Transverse colon (tissue), 4 donors: Measurements from ENCODE around the gene HIVEP1. TPM values are rescaled to one million over a fixed set of nuclear protein-coding genes. Genes with fewer than 3 reads are reported as not detected.

ENCODE experiments used
- DNase-seq: peaks from one replicate; pipeline ENCODE4 v3.0.0-alpha.2; 2019
- H3K27ac ChIP-seq, 4 donors: fragments of 200-600 bp; sonication (generic); 2 replicates each; pipeline ENCODE4 v1.5.1; 2016 to 2018; ENCODE audit warnings: inconsistent platforms in 4 of 4
- H3K27me3 ChIP-seq: fragments of 200-600 bp; sonication (generic); 2 replicates; pipeline ENCODE4 v1.5.1; 2017; ENCODE audit warnings: inconsistent platforms
- H3K36me3 ChIP-seq, 4 donors: fragments of 200-600 bp; sonication (generic); 2 replicates each; pipeline ENCODE4 v1.5.1; 2017 to 2019; ENCODE audit warnings: inconsistent platforms in 4 of 4
- H3K4me1 ChIP-seq, 4 donors: fragments of 200-600 bp; sonication (generic); 2 replicates each; pipeline ENCODE4 v1.5.1; 2017 to 2020; ENCODE audit warnings: inconsistent platforms in 4 of 4
- H3K4me3 ChIP-seq, 4 donors: fragments of 200-600 bp; sonication (generic); 1 replicate in 1 of 4; 2 replicates in 3 of 4; pipeline versions ENCODE4 v1.5.1 to v1.6.1; 2017 to 2019; ENCODE audit warnings: inconsistent platforms in 4 of 4
- H3K9me3 ChIP-seq, 2 donors: fragments of 200-600 bp; sonication (generic); 2 replicates each; pipeline ENCODE4 v1.5.1; 2017 to 2019; ENCODE audit warnings: inconsistent platforms in 2 of 2
- EP300 ChIP-seq: sonication (generic); formaldehyde crosslinking; IDR thresholded peaks from one replicate; pipeline ENCODE4 v1.6.1; 2017; ENCODE audit warnings: antibody characterized with exemption, low read depth
- POLR2A ChIP-seq: fragments of 450-650 bp; IDR thresholded peaks from one replicate; pipeline ENCODE4 v1.6.1; 2016; ENCODE audit warnings: antibody characterized with exemption, mild to moderate bottlenecking, moderate library complexity
- POLR2AphosphoS5 ChIP-seq, 3 donors: sonication (generic); formaldehyde crosslinking; IDR thresholded peaks; one replicate each; pipeline ENCODE4 v1.6.1; 2016; ENCODE audit warnings: antibody characterized with exemption in 3 of 3
- WGBS, 2 donors: methylation state at CpG; one replicate each; pipeline ENCODE4 v1.1.5; 2018; ENCODE audit warnings: low coverage in 1 of 2; 5-methylcytosine and 5-hydroxymethylcytosine counted together
- in situ Hi-C, 4 donors: fragments of 200-750 bp; cut with MboI; loops; one replicate each; pipeline versions ENCODE4 v1.15.0 to v1.15.1; 2017; ENCODE audit warnings: low sequenced_read_pairs in 3 of 4, low pct_ligation_motif_present in 1 of 4, low pct_unique_long_range_greater_than_20kb in 1 of 4
- intact Hi-C: fragments of 100-400 bp; cut with DNase I; formaldehyde crosslinking; loops from one replicate; pipeline ENCODE4 v1.15.1; 2023; ENCODE audit warnings: low total_unique reads
- total RNA-seq, 4 donors: library from RNA; depleted of rRNA; stranded (reverse); fragments of >200 nt; gene quantifications; one replicate each; pipeline ENCODE4 v1.1.0, GENCODE V29; 2016
- TF ChIP-seq, protein P1 (sequence below), 5 experiments: fragments of 200-600 bp in 3 of 5; fragments of 450-650 bp in 2 of 5; sonication (generic) in 3 of 5; IDR thresholded peaks; 1 replicate in 2 of 5; 2 replicates in 3 of 5; pipeline ENCODE4 v1.5.1; 2016 to 2017; ENCODE audit warnings: antibody characterized with exemption in 5 of 5, inconsistent platforms in 3 of 5, mild to moderate bottlenecking in 2 of 5, moderate library complexity in 1 of 5

The HIVEP1 gene
- total RNA-seq, 4 donors from 2014 or later = 18.9 to 90.9 (median 30.5) TPM

DNA sequence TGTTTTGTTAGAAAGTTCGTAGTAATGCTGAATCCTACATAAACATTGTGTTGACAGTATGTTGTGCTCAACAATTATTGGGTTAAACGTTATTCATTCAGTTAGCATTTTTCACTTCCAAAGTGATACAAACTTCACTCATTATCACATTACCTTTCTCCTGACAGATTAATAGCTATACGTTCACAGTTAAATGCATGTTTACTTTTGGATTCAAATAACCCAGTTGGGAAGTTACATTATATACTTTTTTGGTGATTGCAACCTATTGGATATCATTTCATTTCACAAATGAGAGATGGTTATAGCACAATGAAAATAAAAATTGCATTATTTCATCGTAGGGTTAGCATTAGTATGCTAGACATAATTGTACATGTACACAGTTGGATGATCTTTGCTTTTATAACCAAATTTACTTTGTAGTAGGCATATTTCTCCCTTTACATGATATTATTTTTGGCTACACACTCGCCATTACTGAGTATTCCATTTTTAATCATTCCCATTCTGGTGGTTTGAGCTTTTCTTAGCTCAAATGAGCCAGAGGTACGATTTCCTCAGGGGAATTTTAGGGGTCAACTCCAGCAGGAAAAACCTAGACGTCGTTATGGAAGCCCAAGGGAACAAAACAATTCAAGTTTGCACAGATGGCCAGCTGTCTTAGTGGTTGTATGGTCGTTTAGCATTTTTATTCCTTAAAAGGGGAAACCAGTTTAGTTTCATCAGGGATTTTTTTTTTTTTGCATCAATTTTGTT, 2.1 kb upstream of the HIVEP1 start:
- intact Hi-C loops (no loop called here), in situ Hi-C loops (no loop called here)
- Histone ChIP-seq H3K36me3 (no peaks in the 10 kb centered on the region), H3K27ac (peak overlapping the region; percentile 96 to 99 (median 99)), H3K4me1 (peaks cover 0 to 39% (median 31%) of the 10 kb centered on the region in 4 donors), H3K4me3 (peak overlapping the region in 3 of 4 donors; percentile 76 to 93 (median 84)), H3K27me3 (no peaks in the 10 kb centered on the region), H3K9me3 (no peaks in the 10 kb centered on the region)
- TF ChIP-seq POLR2A (no peak), EP300 (no peak), POLR2AphosphoS5 (IDR thresholded peaks at IDR 0.05) (no peak)
- TF ChIP-seq, protein P1, sequence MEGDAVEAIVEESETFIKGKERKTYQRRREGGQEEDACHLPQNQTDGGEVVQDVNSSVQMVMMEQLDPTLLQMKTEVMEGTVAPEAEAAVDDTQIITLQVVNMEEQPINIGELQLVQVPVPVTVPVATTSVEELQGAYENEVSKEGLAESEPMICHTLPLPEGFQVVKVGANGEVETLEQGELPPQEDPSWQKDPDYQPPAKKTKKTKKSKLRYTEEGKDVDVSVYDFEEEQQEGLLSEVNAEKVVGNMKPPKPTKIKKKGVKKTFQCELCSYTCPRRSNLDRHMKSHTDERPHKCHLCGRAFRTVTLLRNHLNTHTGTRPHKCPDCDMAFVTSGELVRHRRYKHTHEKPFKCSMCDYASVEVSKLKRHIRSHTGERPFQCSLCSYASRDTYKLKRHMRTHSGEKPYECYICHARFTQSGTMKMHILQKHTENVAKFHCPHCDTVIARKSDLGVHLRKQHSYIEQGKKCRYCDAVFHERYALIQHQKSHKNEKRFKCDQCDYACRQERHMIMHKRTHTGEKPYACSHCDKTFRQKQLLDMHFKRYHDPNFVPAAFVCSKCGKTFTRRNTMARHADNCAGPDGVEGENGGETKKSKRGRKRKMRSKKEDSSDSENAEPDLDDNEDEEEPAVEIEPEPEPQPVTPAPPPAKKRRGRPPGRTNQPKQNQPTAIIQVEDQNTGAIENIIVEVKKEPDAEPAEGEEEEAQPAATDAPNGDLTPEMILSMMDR (IDR thresholded peaks at IDR 0.05) = no peak
- no peak for DNase-seq
- WGBS, 2 donors = 2 to 5% methylated on average over 7 to 9 of the region's 9 CpGs

DNA sequence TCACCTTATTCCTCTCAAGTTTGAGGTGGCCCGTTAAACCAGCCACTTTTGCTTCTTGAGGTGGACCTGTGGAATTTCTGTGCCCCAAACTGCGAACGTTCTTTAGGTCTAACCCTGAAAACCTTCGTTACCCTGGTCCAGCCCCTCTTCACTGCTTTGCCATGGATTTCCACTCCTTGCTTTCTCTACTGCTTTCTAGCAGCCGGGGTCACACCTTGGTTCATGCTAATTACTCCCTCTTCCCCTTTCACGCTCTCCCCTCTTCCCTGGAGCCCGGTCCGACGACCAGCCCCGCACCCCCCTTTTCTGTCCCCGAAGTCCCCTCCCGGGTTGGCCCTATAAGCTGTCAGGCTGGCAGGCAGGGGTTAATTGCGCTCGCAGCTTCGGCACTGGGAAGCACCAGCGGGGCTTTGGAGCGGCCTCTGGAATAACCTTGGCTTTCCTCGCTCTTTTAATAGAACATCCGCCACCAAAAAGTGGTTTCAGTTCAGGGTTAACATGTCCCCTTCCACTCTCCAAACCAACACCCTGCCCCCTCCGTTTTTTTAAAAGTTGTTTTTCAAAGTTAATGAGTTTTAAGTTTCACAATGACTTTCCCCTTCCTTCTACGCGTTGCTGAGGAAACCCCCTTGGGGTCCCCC, 1.4 kb upstream of the HIVEP1 start:
- in situ Hi-C loops = no loop called here
- intact Hi-C loops = no loop called here
- H3K27ac ChIP-seq = peak overlapping the region; percentile 96 to 99 (median 99)
- no peaks in the 10 kb centered on the region for H3K9me3 ChIP-seq
- H3K27me3 ChIP-seq = no peaks in the 10 kb centered on the region
- peak overlapping the region; percentile 44 to 93 (median 76) for H3K4me3 ChIP-seq
- no peaks in the 10 kb centered on the region for H3K36me3 ChIP-seq
- peaks cover 0 to 39% (median 31%) of the 10 kb centered on the region in 4 donors for H3K4me1 ChIP-seq
- TF ChIP-seq EP300 (no peak), POLR2A (peak; percentile 62), POLR2AphosphoS5 (IDR thresholded peaks at IDR 0.05) (no peak)
- TF ChIP-seq, protein P1 (IDR thresholded peaks at IDR 0.05) = no peak
- DNase-seq = peak; percentile 71
- WGBS, 2 donors = 0 to 1% methylated on average over 9 to 22 of the region's 22 CpGs

DNA sequence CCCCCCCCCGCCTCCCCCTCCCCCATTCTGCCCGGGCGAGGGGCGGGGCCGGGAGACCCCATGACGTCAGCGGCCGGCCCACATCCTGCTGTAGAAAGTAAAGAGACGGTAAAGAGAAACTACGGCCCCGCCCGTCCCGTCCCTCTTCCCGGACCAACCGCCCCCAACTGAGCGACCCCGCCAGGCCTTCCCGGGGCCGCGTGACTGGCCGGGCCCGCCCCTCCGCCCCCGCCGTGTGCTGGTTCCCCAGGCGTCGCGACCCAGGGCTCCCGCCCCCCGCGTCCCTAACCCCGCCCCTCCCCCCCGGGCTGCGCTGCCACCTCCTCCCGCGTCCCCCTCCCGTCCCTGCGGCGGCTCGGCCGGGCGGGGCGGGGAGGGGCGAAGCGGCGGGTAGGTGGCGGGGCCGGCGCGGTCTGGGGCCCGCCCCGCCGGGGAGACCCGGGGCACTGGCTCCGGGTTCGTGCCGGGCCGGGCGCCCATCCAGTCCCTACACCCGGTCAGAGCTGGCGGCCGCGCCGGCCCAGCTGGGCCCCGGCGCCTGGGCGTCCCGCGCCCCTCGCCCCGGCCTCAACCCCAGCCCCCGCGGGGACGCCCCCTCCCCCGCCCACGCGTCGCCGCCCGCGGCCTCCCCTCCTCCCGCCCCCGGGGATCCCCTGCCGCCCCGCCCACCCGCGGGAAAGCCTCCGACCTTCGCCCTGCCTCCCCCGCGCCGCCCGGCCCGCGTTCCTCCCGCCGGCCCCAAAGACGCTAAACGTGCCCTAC, 655 bp upstream of the HIVEP1 start:
- no peaks in the 10 kb centered on the region for H3K27me3 ChIP-seq
- H3K36me3 ChIP-seq = no peaks in the 10 kb centered on the region
- H3K9me3 ChIP-seq = no peaks in the 10 kb centered on the region
- H3K4me3 ChIP-seq = peak overlapping the region; percentile 41 to 93 (median 76)
- TF ChIP-seq EP300 (peak; percentile 87), POLR2AphosphoS5 (IDR thresholded peaks at IDR 0.05) (peak; percentile 22 to 46 (median 33)), POLR2A (no peak)
- TF ChIP-seq, protein P1 (IDR thresholded peaks at IDR 0.05) = no peak
- H3K27ac ChIP-seq = peak overlapping the region; percentile 96 to 99 (median 99)
- peak; percentile 98 for DNase-seq
- in situ Hi-C loops = no loop called here
- 1% methylated on average over 45 of the region's 99 CpGs; no CpG with 5 or more reads in 1 of the 2 donors for WGBS, 2 donors
- peaks cover 0 to 39% (median 31%) of the 10 kb centered on the region in 4 donors for H3K4me1 ChIP-seq
- intact Hi-C loops = no loop called here
